HEK293T (cell line): Measurements from ENCODE around the gene PDE6H.

Experiments
- CTCF ChIA-PET: fragments of 350-600 bp; formaldehyde crosslinking; extraction: SDS; loops from one replicate; lab custom pipeline; 2021; ENCODE audit warnings: antibody characterized with exemption, inconsistent platforms; lab: Yijun Ruan, JAX
- POLR2A ChIA-PET: fragments of 350-600 bp; formaldehyde crosslinking; extraction: SDS; loops from one replicate; lab custom pipeline; 2020; ENCODE audit warnings: antibody characterized with exemption, inconsistent platforms; lab: Yijun Ruan, JAX
- DNase-seq: peaks from one replicate; pipeline ENCODE4 v3.0.0; 2012; ENCODE audit warnings: mixed read lengths; ENCODE audit errors: extremely low spot score
- ARNT ChIP-seq: fragments of 450-650 bp; IDR thresholded peaks from 2 replicates; pipeline ENCODE4 v1.6.1; 2017; ENCODE audit warnings: mild to moderate bottlenecking
- BHLHE40 ChIP-seq: fragments of 450-650 bp; IDR thresholded peaks from 2 replicates; pipeline ENCODE4 v1.6.1; 2016; ENCODE audit warnings: mild to moderate bottlenecking, moderate library complexity, borderline replicate concordance
- CTBP1 ChIP-seq: fragments of 450-650 bp; IDR thresholded peaks from 2 replicates; pipeline ENCODE4 v1.6.1; 2016; ENCODE audit warnings: borderline replicate concordance
- ELF4 ChIP-seq: fragments of 450-650 bp; IDR thresholded peaks from 2 replicates; pipeline ENCODE4 v1.6.1; 2017; ENCODE audit warnings: antibody characterized with exemption
- FOXA1 ChIP-seq: fragments of 450-650 bp; IDR thresholded peaks from 2 replicates; pipeline ENCODE4 v1.6.1; 2016; ENCODE audit warnings: mild to moderate bottlenecking
- FOXK2 ChIP-seq: fragments of 450-650 bp; IDR thresholded peaks from 2 replicates; pipeline ENCODE4 v1.6.1; 2016; ENCODE audit warnings: mild to moderate bottlenecking
- FOXM1 ChIP-seq: fragments of 450-650 bp; IDR thresholded peaks from 2 replicates; pipeline ENCODE4 v1.6.1; 2017; ENCODE audit warnings: mild to moderate bottlenecking, borderline replicate concordance
- HDGF ChIP-seq: fragments of 450-650 bp; IDR thresholded peaks from 2 replicates; pipeline ENCODE4 v1.6.1; 2017; ENCODE audit warnings: antibody characterized with exemption, borderline replicate concordance
- L3MBTL2 ChIP-seq: fragments of 450-650 bp; conservative IDR thresholded peaks from 2 replicates; pipeline ENCODE4 v1.6.1; 2016; ENCODE audit warnings: mild to moderate bottlenecking
- LEF1 ChIP-seq: fragments of 450-650 bp; IDR thresholded peaks from 2 replicates; pipeline ENCODE4 v1.6.1; 2017; ENCODE audit warnings: mild to moderate bottlenecking, borderline replicate concordance
- NFRKB ChIP-seq: fragments of 450-650 bp; IDR thresholded peaks from 2 replicates; pipeline ENCODE4 v1.6.1; 2016; ENCODE audit warnings: mild to moderate bottlenecking, moderate library complexity
- SP1 ChIP-seq: fragments of 450-650 bp; IDR thresholded peaks from 2 replicates; pipeline ENCODE4 v1.6.1; 2017
- SUZ12 ChIP-seq: fragments of 450-650 bp; IDR thresholded peaks from 2 replicates; pipeline ENCODE4 v1.6.1; 2016; ENCODE audit warnings: mild to moderate bottlenecking
- TARDBP ChIP-seq: fragments of 450-650 bp; IDR thresholded peaks from 2 replicates; pipeline ENCODE4 v1.6.1; 2016
- ZNF384 ChIP-seq: fragments of 450-650 bp; IDR thresholded peaks from 2 replicates; pipeline ENCODE4 v1.6.1; 2016
- TF ChIP-seq, protein P1 (sequence below): fragments of 450-650 bp; IDR thresholded peaks from 2 replicates; pipeline ENCODE4 v1.6.1; 2016

PDE6H gene

DNA sequence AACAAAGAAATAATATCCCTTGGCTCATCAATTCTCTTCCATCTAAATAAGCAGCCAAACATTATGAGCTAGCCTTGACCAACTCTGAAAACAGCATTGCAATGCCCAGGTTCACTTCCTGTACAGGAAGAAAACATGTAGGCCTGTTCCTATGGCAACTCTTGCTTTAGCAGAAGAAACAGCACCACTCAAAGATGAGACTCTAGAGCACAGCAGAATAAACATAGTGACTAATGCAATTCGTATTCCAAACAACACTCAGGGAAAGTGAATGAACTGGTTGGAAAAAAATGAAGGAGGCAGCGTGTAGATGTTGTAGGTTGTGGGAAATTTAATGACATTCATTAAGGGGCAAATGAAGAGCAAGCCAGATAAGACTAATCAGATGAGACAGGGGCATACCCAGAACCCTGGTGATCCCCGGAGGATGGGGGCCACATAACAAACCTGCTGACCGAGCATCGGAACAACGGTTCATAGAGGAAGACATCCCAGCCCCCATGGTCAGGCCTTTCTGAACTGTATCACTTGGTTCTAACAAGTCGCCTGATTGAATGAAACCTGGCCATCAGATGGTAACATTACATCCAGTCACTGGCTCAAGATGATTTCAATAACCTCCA lies 20.4 kb upstream of the PDE6H start:
- ChIA-PET POLR2A (no interaction called here), CTCF (no interaction called here)
- no peak for DNase-seq
- TF ChIP-seq TARDBP: no peak
- TF ChIP-seq NFRKB: no peak
- no peak for TF ChIP-seq CTBP1
- no peak for TF ChIP-seq FOXK2
- no peak for TF ChIP-seq SP1
- no peak for TF ChIP-seq BHLHE40
- TF ChIP-seq FOXA1: no peak
- TF ChIP-seq HDGF: no peak
- TF ChIP-seq, protein P1, sequence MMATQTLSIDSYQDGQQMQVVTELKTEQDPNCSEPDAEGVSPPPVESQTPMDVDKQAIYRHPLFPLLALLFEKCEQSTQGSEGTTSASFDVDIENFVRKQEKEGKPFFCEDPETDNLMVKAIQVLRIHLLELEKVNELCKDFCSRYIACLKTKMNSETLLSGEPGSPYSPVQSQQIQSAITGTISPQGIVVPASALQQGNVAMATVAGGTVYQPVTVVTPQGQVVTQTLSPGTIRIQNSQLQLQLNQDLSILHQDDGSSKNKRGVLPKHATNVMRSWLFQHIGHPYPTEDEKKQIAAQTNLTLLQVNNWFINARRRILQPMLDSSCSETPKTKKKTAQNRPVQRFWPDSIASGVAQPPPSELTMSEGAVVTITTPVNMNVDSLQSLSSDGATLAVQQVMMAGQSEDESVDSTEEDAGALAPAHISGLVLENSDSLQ: no peak
- TF ChIP-seq LEF1: no peak
- TF ChIP-seq SUZ12: no peak
- TF ChIP-seq FOXM1: no peak
- TF ChIP-seq L3MBTL2: no peak
- no peak for TF ChIP-seq ARNT
- TF ChIP-seq ZNF384: no peak
- no peak for TF ChIP-seq ELF4

DNA sequence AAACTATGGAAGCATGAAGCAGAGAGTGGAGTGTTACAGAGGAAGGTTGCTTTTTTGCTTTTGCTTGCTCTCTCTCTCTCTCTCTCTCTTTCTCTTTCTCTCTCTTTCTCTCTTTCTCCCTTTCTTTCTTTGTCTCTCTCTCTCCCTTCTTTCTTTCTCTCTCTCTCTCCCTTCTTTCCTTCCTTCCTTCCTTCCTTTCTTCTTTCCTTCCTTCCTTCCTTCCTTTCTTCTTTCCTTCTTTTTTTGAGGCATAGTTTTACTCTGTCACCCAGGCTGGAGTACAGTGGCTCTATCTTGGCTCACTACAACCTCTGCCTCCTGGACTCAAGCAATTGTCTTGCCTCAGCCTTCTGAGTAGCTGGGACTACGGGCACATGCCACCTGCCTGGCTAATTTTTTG lies 19.1 kb upstream of the PDE6H start:
- ChIA-PET CTCF (no interaction called here), POLR2A (no interaction called here)
- TF ChIP-seq, protein P1: no peak
- no peak for TF ChIP-seq FOXK2
- no peak for TF ChIP-seq ZNF384
- no peak for TF ChIP-seq CTBP1
- no peak for TF ChIP-seq ARNT
- DNase-seq: no peak

DNA sequence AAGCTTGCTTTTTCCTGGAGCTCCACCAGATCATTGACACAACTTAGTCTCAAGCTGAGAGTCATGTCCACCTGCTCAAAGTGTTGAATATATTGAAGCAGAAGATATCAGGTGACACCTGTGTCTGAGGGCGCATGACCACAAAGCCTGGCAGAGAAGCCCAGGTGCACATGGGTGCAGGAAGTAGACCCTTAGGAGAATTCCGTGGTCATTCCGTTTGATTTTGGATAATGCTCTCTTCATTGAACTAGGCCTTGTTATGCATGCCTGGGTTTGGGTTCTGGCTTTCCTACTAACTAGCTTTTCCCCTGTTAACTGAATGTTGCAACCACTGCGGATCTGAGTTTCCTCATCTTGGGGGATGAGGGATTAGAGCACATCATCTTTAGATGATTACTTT lies 18.6 kb upstream of the PDE6H start:
- no peak for DNase-seq
- ChIA-PET CTCF (no interaction called here), POLR2A (no interaction called here)
- TF ChIP-seq SP1: no peak

DNA sequence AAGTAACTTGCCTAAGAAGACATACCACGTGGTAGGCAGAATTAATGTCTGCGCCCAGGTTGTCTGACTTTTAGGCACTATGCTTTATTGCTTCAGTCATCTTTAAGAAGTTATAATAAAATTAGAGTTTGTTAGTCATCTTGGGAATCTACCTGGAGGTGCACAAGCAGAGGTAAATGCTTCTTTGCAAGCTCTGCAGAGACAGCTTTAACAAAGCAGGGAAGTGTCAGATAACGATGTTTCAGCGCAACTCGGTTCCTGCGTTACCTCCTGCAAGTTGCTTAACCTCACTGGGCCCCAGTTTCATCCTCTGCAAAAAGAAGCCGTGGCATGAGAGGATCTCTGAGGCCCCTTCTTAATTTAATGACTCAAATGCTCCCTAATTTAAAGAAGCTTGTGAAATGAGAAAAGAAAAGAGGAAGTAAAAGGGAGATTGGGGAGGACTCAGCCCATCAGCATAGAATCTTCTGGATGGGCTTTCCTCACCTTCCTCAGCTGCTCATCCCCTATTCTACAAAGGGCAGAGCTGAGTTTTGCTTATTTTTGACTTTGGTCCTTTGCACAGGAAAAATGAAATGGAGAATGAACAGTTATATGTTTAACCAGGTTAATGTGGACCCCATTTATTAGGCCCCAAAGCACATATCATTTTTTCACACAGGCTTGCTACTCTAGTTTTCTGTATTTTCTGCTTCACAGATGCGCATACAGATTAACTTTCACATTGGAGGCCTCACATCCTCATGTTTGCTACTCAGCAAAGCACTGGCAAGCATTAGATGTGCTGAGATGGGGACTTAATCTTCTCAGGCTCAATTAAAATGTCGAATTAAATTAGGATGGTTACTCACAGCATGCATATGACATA lies 16.6 kb upstream of the PDE6H start:
- CTCF ChIA-PET: no interaction called here
- no peak for DNase-seq
- no peak for TF ChIP-seq HDGF
- TF ChIP-seq FOXK2: no peak
- no peak for TF ChIP-seq FOXM1
- TF ChIP-seq FOXA1: no peak
- no peak for TF ChIP-seq BHLHE40
- no peak for TF ChIP-seq SUZ12
- TF ChIP-seq NFRKB: no peak
- TF ChIP-seq ZNF384: no peak
- TF ChIP-seq L3MBTL2: no peak
- TF ChIP-seq TARDBP: no peak
- TF ChIP-seq ELF4: no peak
- POLR2A ChIA-PET: no interaction called here

DNA sequence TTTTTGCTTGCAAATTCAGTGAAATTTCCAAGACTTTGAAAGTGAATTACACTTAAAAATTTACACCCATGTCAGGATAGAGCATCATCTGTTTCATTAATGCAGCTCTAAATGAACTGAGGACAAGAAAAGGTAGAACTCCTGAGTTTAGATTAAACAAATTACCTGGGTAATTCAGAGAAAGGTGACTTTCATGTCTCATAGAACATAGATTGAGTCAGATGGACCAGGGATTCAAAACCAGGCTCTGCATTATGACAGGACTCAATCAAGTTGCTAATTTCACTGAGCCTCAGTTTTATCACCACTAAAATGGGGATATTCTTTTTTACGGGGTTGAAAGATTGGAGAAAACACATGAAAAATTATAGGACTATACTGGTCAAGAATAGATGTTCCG lies 15.9 kb upstream of the PDE6H start:
- TF ChIP-seq ZNF384 (no peak), BHLHE40 (no peak), L3MBTL2 (no peak), FOXA1 (no peak), LEF1 (no peak), CTBP1 (no peak), ARNT (no peak), NFRKB (no peak), HDGF (no peak), SP1 (no peak), ELF4 (no peak), SUZ12 (no peak), FOXM1 (no peak), TARDBP (no peak), FOXK2 (no peak)
- TF ChIP-seq, protein P1: no peak
- ChIA-PET POLR2A (no interaction called here), CTCF (no interaction called here)
- DNase-seq: no peak

DNA sequence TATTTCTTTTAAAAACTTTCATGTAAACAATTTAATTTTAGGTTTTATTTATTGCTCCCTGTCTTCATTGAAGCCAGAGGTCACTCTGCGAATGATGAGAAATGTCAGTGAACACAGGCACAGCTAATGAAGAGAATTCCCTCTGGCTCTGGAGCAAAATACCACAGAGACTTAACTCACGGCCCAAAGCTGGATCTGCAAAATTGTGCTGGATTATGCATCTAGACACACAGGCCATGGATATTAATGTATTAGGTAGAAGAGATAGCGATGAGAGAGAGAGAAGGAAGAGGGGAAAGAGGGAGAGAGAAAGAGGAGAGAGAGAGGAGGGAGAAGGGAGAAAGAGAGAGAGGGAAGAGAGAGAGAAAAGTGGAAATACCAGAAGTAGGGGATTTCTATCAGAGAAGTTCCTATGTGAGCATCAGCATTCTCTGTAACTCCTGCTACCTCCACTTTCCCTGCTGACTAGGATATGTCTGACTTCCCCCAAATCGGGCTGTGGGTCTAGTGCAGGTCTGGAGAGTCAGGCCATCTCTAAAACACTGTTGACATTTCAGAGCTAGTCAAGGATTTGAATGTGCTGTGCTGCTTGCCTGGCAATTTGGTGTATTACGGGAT lies 15.2 kb upstream of the PDE6H start:
- no peak for DNase-seq
- ChIA-PET CTCF (no interaction called here), POLR2A (no interaction called here)
- TF ChIP-seq LEF1 (no peak), CTBP1 (no peak), FOXK2 (no peak), BHLHE40 (no peak), SP1 (no peak), ARNT (no peak), SUZ12 (no peak), ELF4 (no peak), FOXM1 (no peak), L3MBTL2 (no peak), ZNF384 (no peak), NFRKB (no peak), FOXA1 (no peak), TARDBP (no peak), HDGF (no peak)
- TF ChIP-seq, protein P1: no peak
